GM12873 (cell line): ENCODE results near the gene HNRNPH3.

Experiments used
- TF ChIP-seq, protein P1 (sequence below): IDR thresholded peaks from 2 replicates; pipeline ENCODE4 v1.5.1; 2012; ENCODE audit warnings: low read depth, mild to moderate bottlenecking, moderate library complexity, low read length, control low read depth; ENCODE audit not compliant: insufficient read depth; ENCODE audit errors: missing control alignments

Gene HNRNPH3

DNA sequence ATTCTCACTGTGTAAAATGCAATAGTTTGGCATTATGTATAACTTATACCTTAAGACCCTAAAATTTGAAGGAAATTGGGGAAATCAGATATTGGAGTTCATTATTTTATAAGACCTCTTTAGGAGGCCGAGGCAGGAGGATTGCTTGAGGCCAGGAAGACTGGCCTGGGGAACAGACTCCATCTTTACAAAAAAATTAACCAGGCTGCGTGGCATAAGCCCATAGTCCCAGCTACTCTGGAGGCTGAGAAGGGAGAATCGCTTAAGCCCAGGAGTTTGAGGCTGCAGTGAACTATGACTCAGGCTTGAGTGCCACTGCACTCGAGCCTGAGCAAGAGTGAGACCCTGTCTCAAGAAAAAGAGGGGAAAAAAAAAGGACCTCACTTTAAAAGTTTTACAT, 14.9 kb downstream of the HNRNPH3 start:
- TF ChIP-seq, protein P1, sequence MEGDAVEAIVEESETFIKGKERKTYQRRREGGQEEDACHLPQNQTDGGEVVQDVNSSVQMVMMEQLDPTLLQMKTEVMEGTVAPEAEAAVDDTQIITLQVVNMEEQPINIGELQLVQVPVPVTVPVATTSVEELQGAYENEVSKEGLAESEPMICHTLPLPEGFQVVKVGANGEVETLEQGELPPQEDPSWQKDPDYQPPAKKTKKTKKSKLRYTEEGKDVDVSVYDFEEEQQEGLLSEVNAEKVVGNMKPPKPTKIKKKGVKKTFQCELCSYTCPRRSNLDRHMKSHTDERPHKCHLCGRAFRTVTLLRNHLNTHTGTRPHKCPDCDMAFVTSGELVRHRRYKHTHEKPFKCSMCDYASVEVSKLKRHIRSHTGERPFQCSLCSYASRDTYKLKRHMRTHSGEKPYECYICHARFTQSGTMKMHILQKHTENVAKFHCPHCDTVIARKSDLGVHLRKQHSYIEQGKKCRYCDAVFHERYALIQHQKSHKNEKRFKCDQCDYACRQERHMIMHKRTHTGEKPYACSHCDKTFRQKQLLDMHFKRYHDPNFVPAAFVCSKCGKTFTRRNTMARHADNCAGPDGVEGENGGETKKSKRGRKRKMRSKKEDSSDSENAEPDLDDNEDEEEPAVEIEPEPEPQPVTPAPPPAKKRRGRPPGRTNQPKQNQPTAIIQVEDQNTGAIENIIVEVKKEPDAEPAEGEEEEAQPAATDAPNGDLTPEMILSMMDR = no peak

DNA sequence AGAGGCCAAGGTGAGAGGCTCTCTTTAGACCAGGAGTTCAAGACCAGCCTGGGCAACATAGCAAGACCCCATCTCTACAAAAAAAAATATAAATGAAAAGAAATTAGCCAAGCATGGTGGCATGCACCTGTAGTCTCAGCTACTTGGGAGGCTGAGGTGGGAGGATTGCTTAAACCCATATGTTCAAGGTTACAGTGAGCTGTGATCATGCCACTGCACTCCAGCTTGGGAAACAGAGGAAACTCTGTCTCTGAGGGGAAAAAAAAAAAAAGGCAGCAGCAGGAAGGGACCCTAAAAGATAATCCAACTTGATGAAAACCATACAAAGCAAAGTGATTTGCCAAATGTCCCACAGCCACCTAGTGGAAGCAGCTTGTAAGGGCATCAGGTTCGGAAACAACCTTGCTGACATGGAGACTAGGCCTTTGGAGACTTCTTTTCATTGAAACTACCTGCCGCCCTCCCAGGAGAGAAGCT, 16.4 kb downstream of the HNRNPH3 start:
- TF ChIP-seq, protein P1 = peak; percentile 94

DNA sequence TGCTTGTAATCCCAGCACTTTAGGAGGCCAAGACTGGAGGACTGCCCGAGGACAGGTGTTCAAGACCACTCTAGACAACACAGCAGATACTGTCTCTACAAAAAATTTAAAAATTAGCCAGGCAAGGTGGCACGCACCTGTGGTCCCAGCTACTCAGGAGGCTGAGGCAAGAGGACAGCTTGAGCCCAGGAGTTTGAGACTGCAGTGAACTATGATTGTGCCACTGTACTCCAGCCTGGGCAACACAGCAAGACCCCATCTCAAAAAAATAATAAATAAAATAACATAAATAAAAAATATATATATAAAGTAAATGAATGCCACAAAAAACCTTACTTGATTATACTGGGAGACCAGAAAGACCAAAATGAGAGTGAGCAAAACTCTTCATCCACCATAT, 21.7 kb downstream of the HNRNPH3 start:
- TF ChIP-seq, protein P1 = no peak

DNA sequence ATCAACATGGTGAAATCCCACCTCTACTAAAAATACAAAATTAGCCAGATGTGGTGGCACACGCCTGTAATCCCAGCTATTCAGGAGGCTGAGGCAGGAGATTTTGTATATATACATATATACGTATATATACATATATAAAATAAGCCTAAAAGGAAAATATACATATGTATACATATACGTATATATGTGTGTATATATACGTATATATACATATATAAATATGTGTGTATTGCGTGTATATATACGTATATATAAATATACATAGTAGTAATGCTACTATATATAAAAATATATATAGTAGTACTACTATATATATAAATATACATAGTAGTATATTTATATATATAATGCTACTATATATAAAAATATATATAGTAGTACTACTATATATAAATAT, 27.3 kb downstream of the HNRNPH3 start:
- TF ChIP-seq, protein P1 = no peak

DNA sequence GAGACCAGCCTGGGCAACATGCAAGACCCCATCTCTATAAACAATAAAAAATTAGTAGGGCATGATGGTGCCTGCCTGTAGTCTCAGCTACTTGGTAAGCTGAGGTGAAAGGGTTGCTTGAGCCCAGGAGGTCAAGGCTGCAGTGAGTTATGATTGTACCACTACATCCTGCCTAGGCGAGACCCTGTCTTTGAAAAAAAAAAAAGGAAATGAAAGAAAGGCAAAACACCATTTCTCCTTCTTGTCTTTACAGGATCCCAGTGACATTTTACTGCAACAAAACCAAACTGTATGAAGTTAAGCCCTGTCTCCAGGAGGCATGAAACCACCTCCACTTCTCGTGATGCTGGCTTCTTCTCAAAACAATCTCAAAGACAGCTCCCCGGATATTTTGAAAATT, 30.7 kb downstream of the HNRNPH3 start:
- TF ChIP-seq, protein P1 = no peak

DNA sequence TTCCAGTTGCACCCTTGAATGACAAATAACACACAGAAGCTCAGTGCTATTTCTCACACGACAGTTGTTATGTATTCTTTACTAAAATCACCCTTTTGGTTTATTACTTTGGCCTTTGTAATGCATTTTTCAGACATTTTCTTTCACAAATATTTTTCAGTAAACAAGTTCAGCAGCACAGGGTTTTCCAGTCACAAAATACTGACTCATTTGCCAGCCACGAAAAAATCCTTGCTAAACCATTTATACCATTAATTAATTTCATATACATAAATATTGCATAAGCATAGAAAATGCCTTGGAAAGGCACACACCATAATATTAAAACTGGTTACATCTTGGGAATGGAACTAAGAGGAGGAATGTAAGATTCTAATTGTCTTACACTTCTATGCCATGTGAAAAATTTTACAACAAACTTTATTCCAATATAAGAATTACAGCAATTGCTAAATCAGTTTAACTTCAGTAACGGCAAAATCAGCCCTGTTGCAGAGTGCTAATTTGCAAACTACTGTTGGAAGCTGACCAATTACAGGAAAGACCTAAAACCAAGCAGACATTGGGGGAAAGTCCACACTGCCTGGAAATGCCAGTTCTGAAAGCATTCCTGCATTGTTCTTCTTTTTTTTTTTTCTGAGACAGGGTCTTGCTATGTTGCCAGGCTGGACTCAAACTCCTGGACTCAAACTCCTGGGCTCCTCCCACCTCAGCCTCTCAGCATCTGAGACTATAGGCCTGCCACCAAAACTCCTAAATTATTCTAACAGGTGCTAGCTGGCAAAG, 32.4 kb downstream of the HNRNPH3 start:
- TF ChIP-seq, protein P1 = no peak

DNA sequence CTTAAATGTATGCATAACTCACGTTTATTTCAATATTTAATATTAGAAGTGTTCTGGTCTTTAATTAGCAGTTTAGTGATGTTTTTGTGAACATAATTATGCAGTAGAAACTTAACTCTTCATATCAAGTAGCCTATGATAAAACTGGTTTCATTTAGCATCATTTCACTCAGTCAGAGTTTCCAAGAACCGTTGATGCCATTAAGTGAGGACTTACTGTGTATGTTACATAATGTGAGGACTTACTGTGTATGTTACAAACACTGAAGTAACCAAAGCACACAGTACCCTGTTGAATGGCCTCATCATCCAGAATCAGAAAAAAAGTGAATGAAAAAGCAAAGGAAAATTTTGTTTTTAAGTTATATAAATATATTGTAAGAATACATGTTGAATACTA, 33.7 kb downstream of the HNRNPH3 start:
- TF ChIP-seq, protein P1 = no peak
